HG02884 (cell line): ENCODE measurements around the gene SLC25A43.
"Not testable (repeated sequence)": the region's sequence is repeated elsewhere in the genome, so short reads cannot be mapped to it uniquely, and the experiment has no call there.

ENCODE experiments used
- ATAC-seq: cut with Tn5 transposase; IDR thresholded peaks from one replicate; pipeline ENCODE4 v1.9.1; 2021; ENCODE audit warnings: mild to moderate bottlenecking, moderate library complexity; ENCODE audit not compliant: unreplicated experiment

The SLC25A43 gene

DNA sequence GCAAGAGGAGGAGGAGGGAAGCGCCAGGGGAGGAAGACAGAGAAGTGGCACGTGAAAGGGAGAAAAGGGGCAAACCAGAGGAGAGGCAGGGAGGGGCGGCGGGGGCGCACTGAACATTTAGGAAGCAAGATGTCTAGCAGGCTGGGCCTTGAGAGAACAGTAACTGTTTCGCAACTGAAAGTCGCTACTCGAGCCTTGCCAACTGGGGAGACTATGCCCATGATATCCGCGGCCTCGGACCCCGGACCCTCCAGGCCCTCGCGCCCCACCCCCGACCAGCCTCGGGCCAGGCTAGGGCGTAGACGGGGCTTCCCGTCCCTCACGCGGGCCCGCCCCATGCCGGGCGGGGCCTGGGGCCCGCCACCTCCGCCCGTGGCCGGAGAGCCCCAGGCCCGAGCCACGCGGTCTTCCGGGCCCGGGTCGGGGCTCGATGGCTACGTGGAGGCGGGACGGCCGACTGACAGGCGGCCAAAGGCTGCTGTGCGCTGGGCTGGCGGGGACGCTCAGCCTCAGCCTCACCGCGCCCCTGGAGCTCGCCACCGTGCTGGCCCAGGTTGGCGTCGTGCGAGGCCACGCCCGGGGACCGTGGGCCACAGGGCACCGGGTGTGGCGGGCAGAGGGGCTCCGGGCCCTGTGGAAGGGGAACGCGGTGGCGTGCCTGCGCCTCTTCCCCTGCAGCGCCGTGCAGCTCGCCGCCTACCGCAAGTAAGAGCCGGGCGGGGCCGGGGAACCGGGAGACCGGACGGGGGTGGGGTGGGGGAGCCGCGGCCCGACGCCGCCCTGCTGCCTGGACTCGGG, at the start of gene SLC25A43:
Gene SLC25A43 (plus strand): TSS at position 363 of the 798 bp plus-strand sequence. CDS start 68 bp downstream, at position 431.
- ATAC-seq = peak; percentile 88

DNA sequence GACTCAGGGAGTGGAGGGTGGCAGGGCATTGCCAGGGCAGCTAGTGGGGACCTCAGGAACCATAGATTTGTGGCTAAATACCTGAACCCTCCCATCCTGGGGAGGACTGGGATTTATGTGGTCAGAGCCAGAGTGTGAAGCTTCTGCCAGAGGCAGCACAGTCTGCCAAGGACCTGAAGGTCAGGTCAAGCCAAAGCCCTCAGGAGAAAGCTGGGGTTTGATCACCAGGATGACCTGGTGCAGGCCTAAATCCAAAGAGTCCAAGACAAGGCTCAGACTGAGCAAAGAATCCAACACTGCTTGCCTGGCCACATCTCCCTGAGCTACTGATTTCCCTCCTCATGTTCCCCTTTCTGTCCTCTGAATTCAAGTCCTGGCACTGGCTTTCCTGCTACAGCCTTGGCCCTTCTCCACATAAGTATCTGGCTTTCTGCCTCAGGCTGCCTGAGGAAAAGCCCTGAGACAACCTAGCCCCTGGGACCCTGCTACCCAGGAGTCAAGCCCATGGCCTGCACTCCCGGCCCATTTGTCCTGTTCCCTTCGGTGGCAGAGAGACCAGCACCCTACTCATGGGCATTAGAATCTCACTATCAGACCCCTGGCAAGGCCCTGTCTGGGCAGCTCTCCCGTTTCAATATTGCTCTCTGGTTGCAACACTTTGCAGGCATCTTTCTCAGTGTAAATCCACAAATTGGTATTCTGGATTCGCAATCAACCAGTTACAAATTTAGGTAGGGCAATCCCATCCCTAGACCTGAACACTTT, 39.3 kb upstream of the SLC25A43 start:
- ATAC-seq = no peak

DNA sequence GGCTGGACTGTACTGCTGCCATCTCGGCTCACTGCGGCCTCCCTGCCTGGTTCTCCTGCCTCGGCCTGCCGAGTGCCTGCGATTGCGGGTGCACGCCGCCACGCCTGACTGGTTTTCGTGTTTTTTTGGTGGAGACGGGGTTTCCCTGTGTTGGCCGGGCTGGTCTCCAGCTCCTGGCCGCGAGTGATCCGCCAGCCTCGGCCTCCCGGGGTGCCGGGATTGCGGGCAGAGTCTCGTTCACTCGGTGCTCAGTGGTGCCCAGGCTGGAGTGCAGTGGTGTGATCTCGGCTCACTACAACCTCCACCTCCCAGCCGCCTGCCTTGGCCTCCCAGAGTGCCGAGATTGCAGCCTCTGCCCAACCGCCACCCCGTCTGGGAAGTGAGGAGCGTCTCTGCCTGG, 37.7 kb upstream of the SLC25A43 start:
- ATAC-seq = not testable (repeated sequence)

DNA sequence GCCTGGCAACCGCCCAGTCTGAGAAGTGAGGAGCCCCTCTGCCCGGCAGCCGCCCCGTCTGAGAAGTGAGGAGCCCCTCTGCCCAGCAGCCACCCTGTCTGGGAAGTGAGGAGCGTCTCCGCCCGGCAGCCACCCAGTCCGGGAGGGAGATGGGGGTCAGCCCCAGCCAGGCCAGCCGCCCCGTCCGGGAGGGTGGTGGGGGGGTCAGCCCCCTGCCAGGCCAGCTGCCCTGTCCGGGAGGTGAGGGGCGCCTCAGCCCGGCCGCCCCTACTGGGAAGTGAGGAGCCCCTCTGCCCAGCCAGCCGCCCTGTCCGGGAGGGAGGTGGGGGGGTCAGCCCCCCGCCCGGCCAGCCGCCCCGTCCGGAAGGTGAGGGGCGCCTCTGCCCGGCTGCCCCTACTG, 37.1 kb upstream of the SLC25A43 start:
- not testable (repeated sequence) for ATAC-seq

- no peak for ATAC-seq
These were observed 35.7 kb upstream of the SLC25A43 start for GRCh38 chrX:119363391-119363790.

GRCh38 chrX:119371861-119372260, 27.3 kb upstream of the SLC25A43 start:
- not testable (repeated sequence) for ATAC-seq

- ATAC-seq = no peak
These were observed 24.4 kb upstream of the SLC25A43 start for GRCh38 chrX:119374736-119375135.

DNA sequence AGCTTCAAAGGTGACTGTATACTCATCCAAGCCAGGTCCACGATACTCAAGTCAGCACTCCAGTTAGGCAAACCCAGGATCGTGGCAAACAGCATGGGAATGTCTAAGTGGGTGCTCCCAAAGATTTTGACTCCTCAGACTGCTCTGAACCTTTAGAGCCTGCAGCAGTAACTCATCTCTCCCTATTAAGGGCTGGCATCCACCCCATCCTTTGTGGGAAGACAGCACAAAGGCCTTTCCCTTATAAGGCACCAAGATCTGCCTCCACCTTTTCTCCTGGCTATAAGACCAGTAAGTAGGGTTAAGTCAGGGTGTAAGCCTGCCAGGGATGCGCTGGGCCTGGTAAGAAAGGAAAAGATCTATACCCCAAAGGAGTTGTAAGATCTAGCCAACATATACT, 23.6 kb upstream of the SLC25A43 start:
- no peak for ATAC-seq

- ATAC-seq = no peak
These were observed 22.8 kb upstream of the SLC25A43 start for GRCh38 chrX:119376312-119376711.

GRCh38 chrX:119381349-119381944, 17.7 kb upstream of the SLC25A43 start:
- ATAC-seq = no peak

DNA sequence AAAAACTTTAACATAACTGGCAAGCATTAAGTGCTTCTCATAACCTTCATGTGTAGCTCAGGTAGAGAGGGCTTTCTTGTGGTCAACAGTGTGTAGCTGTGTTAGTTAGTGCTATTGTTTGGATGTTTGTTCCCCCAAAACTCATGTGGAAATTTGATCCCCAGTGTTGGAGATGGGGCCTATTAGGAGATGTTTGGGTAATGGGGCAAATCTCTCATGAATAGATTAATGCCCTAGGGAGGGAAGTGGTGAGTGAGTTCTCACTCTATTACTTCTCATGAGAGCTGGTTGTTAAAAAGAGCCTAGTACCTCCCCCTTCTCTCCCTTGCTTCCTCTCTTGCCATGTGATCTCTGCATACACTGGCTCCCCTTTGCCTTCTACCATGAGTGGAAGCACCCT, 16.5 kb upstream of the SLC25A43 start:
- no peak for ATAC-seq

GRCh38 chrX:119386685-119387084, 12.5 kb upstream of the SLC25A43 start:
- ATAC-seq = not testable (repeated sequence)

GRCh38 chrX:119387426-119387825, 11.7 kb upstream of the SLC25A43 start:
- ATAC-seq = not testable (repeated sequence)

GRCh38 chrX:119389214-119389613, 9.9 kb upstream of the SLC25A43 start:
- no peak for ATAC-seq

DNA sequence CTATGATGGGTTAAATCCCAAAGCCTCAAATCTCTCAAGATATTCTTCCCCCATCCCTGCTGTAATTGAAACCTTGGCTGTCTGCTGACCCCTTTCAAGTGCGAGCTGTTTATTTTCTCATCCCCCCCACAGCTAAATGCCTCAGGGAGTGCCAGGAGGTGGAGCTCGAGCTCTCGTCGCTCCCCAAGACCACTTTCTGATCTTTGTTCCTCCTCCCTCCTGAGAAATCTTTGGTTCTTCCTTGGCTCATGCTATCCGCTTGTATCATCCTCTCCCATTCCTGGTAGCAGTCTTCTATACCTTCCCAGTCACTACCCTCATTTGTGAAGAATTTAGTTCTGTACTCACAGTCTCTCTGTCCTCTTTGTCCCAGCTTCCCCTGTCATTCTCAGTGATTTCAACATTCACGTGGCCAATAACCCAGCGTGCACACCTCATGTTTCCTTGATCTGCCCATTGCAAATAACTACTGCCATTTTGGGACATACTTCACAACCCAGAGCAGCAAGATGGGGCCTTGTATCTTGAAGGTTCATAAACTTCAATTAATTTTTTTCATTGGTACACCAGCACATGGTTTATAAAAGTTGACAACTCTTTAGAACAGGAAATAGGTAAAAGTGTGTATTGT, 9.2 kb upstream of the SLC25A43 start:
- no peak for ATAC-seq

- ATAC-seq = no peak
These were observed 7.9 kb upstream of the SLC25A43 start for GRCh38 chrX:119391279-119391678.

DNA sequence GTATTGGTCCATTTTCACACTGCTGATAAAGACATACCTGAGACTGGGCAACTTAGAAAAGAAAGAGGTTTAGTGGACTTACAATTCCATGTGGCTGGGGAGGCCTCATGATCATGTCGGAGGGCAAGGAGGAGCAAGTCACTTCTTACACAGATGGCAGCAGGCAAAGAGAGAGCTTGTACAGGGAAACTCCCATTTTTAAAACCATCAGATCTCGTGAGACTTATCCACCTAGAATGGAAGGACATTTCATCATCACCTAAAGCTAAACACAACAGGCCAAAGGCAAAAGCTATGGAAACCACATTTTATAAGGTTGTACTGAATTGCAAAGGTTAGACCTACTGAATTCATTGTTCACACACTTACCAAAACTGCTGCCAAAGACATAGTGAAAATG, 6.0 kb upstream of the SLC25A43 start:
- no peak for ATAC-seq

GRCh38 chrX:119398587-119398973, 556 bp upstream of the SLC25A43 start:
- ATAC-seq = peak; percentile 22

DNA sequence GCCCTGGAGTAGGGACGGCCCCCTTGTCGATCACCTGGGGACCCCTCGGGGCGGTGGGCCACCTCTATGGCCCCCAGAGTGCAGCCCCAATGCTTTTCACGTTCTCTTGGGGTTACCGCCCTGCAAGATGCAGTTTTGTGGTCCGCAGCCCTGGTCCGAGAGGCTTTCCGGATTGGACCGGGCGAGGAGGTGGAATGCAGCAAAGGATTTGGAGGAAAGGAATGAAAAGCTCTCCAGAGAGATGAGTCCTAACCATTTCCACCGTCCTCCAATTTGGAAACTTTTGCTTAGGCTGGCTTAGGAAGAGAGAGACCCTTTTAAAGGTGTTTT, 601 bp downstream of the SLC25A43 start:
- peak; percentile 24 for ATAC-seq

DNA sequence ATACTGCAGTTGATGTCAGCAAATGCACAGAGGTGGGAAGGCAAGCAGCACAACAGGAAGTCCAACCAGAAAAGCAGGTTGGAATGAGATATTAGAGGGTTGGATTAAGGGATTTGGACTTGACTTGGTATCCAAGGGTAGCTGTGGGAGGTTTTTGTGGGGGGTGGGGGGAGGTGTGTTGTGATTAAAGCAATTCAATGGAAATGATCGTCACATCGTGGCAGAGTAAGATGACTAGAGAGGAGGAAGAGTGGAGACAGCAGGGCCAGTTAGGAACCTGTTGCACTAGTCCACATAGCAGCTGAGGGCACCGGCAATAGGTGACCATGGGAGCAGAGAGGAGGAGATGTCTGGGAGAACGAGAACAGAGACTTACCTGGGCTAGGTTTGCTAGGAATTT, 2.4 kb downstream of the SLC25A43 start:
- ATAC-seq = no peak

GRCh38 chrX:119402588-119402987, 3.5 kb downstream of the SLC25A43 start:
- ATAC-seq = no peak
